Measurements from ENCODE around the gene P2RY14.

Gene P2RY14

DNA sequence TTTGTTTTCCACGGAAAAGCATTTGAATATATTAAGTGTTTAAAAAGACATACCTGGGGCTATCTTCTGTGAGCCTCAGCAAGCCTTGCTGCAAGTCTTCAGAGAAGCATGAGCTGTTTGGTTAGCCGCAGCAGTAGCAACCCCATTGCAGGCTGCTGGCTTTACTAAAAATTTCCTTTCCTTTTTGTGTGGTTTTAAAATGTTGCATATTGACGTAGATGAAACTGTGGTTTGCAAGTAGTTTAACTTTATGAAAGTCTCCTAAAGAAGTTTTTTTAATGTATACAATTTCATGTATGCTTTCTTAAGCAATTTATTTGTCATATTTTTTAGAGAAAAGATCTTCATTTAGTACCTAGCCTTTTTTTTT, 75.3 kb downstream of the P2RY14 start, which contains the start of gene GPR171:
GPR171 (minus strand) TSS at position 166 of the 370 bp plus-strand sequence. CDS start 3,830 bp downstream, outside the sequence.
- H2AFZ ChIP-seq (ENCODE audit: insufficient read depth, low read length, poor library complexity) = no peak within 1 kb of the TSS
- no peak within 1 kb of the TSS for H3K4ac ChIP-seq (ENCODE audit: low read depth, low read length)
- DNase-seq = no peak
- H3K27me3 ChIP-seq (ENCODE audit: insufficient read depth, low read length) = no peaks in the 10 kb centered on the region
- no peak within 1 kb of the TSS for H4K91ac ChIP-seq (ENCODE audit: low read depth, low read length)
- H4K12ac ChIP-seq (ENCODE audit: low read depth, low read length) = no peak within 1 kb of the TSS
- H3K36me3 ChIP-seq (ENCODE audit: control insufficient read depth in 1 of 2, insufficient read depth in 2 of 2, low read length in 2 of 2) = peaks cover 0 to 2% of the 10 kb centered on the region in 2 experiments
- no peak within 1 kb of the TSS for H3K18ac ChIP-seq (ENCODE audit: low read length)
- no peak within 1 kb of the TSS for H3K23ac ChIP-seq (ENCODE audit: low read length)
- H2AK5ac ChIP-seq (ENCODE audit: low read length) = no peak within 1 kb of the TSS
- no peak within 1 kb of the TSS for H3K27ac ChIP-seq (ENCODE audit: low read depth, low read length)
- no peak within 1 kb of the TSS for H4K8ac ChIP-seq (ENCODE audit: low read depth, low read length)
- no peak within 1 kb of the TSS for H3K4me3 ChIP-seq (ENCODE audit: low read depth, low read length)
- H3K4me1 ChIP-seq (ENCODE audit: control insufficient read depth in 1 of 2, insufficient read depth in 2 of 2, low read length in 2 of 2) = peaks cover 0 to 3% of the 10 kb centered on the region in 2 experiments
- H3K9ac ChIP-seq (ENCODE audit: low read length) = no peak within 1 kb of the TSS
- H2BK5ac ChIP-seq (ENCODE audit: low read depth, low read length, poor library complexity) = no peak within 1 kb of the TSS
- H3K79me2 ChIP-seq (ENCODE audit: control insufficient read depth, insufficient read depth, low read length, poor library complexity) = no peaks in the 10 kb centered on the region
- no peak within 1 kb of the TSS for H2BK12ac ChIP-seq (ENCODE audit: low read length)
- WGBS (ENCODE audit: extremely low coverage, insufficient coverage, insufficient read length) = no CpG with 5 or more reads among the region's 3 CpGs
- H2BK120ac ChIP-seq (ENCODE audit: insufficient read depth, low read length, poor library complexity) = no peak within 1 kb of the TSS
- H3K79me1 ChIP-seq (ENCODE audit: low read length) = peaks cover 6% of the 10 kb centered on the region
- H3K4me2 ChIP-seq (ENCODE audit: low read length) = no peak within 1 kb of the TSS
- H3K9me3 ChIP-seq (ENCODE audit: insufficient read depth, low read depth, low read length) = no peaks in the 10 kb centered on the region
- no peak within 1 kb of the TSS for H3K14ac ChIP-seq (ENCODE audit: low read length)

DNA sequence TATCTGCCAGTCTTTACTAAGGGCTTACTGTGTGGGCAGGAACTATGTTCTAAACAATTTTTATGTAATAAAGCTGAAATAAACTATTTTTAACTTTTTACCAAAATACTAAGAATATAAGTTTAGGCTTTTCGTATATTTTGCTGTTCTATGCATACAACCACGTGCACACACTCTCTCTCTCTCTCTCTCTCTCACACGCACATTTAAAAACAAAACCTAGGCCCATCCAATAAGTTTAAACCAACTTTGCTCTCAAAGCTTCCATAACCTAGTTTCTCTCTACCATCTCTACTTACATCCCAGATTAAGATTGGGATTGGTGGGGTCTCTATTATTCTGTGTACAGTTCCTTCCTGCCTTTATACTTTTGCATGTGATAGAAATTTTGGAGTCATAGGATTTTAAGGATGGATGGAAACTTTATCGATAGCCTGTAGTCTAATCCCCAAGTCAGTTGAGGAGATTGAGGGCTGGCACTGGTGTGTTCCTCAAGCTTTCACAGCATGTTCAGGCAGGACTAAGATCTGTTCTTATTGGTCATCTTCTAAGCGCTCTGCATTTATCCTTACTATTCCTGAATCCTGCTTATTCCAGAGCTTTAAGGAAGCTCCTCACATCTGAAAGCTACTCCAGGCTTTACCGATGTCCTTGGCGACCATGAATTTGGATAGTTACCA, 77.2 kb downstream of the P2RY14 start:
- no peak overlapping the region for H3K27ac ChIP-seq (ENCODE audit: low read depth, low read length)
- H2AFZ ChIP-seq (ENCODE audit: insufficient read depth, low read length, poor library complexity) = no peak overlapping the region
- peaks cover 6% of the 10 kb centered on the region for H3K79me1 ChIP-seq (ENCODE audit: low read length)
- DNase-seq = no peak
- H3K4me1 ChIP-seq (ENCODE audit: control insufficient read depth in 1 of 2, insufficient read depth in 2 of 2, low read length in 2 of 2) = peaks cover 3% of the 10 kb centered on the region in 2 experiments
- H3K4me2 ChIP-seq (ENCODE audit: low read length) = no peak overlapping the region
- no peaks in the 10 kb centered on the region for H3K27me3 ChIP-seq (ENCODE audit: insufficient read depth, low read length)
- no peak overlapping the region for H3K4me3 ChIP-seq (ENCODE audit: low read depth, low read length)
- no peak overlapping the region for H3K23ac ChIP-seq (ENCODE audit: low read length)
- H4K12ac ChIP-seq (ENCODE audit: low read depth, low read length) = no peak overlapping the region
- H2BK5ac ChIP-seq (ENCODE audit: low read depth, low read length, poor library complexity) = peak overlapping the region; percentile 63
- H3K14ac ChIP-seq (ENCODE audit: low read length) = no peak overlapping the region
- no peak overlapping the region for H3K18ac ChIP-seq (ENCODE audit: low read length)
- no peak overlapping the region for H3K9ac ChIP-seq (ENCODE audit: low read length)
- H3K4ac ChIP-seq (ENCODE audit: low read depth, low read length) = no peak overlapping the region
- H3K79me2 ChIP-seq (ENCODE audit: control insufficient read depth, insufficient read depth, low read length, poor library complexity) = no peaks in the 10 kb centered on the region
- H3K9me3 ChIP-seq (ENCODE audit: insufficient read depth, low read depth, low read length) = no peaks in the 10 kb centered on the region
- H4K8ac ChIP-seq (ENCODE audit: low read depth, low read length) = no peak overlapping the region
- no peak overlapping the region for H4K91ac ChIP-seq (ENCODE audit: low read depth, low read length)
- H2BK120ac ChIP-seq (ENCODE audit: insufficient read depth, low read length, poor library complexity) = no peak overlapping the region
- peaks cover 2% of the 10 kb centered on the region in 2 experiments for H3K36me3 ChIP-seq (ENCODE audit: control insufficient read depth in 1 of 2, insufficient read depth in 2 of 2, low read length in 2 of 2)
- WGBS (ENCODE audit: extremely low coverage, insufficient coverage, insufficient read length) = 100% methylated on average over 1 of the region's 7 CpGs
- H2AK5ac ChIP-seq (ENCODE audit: low read length) = no peak overlapping the region
- no peak overlapping the region for H2BK12ac ChIP-seq (ENCODE audit: low read length)

DNA sequence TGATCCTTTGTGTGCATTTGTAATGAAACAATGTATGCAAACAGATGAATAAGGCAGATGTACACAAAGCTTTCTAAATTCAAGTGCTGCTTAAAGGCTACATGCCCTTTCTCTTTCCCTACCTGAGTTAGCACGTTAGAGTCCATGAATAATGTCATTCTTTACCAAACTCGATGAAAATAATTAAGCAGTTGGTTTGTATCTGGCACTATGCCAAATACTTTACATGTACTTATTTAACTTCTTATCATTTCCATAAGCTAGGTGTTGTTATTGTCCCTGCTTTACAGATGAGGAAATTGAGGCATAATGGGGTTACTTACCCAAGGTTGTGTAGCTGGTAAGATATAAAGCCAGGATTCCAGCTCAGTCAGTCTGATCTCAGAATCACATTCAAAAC, 77.8 kb downstream of the P2RY14 start:
- H3K4ac ChIP-seq (ENCODE audit: low read depth, low read length) = no peak overlapping the region
- H3K18ac ChIP-seq (ENCODE audit: low read length) = no peak overlapping the region
- peaks cover 6% of the 10 kb centered on the region for H3K79me1 ChIP-seq (ENCODE audit: low read length)
- no CpG with 5 or more reads among the region's 2 CpGs for WGBS (ENCODE audit: extremely low coverage, insufficient coverage, insufficient read length)
- H4K91ac ChIP-seq (ENCODE audit: low read depth, low read length) = no peak overlapping the region
- no peak overlapping the region for H2AFZ ChIP-seq (ENCODE audit: insufficient read depth, low read length, poor library complexity)
- H2BK5ac ChIP-seq (ENCODE audit: low read depth, low read length, poor library complexity) = no peak overlapping the region
- H3K27ac ChIP-seq (ENCODE audit: low read depth, low read length) = no peak overlapping the region
- H2BK12ac ChIP-seq (ENCODE audit: low read length) = no peak overlapping the region
- H3K27me3 ChIP-seq (ENCODE audit: insufficient read depth, low read length) = no peaks in the 10 kb centered on the region
- no peaks in the 10 kb centered on the region for H3K79me2 ChIP-seq (ENCODE audit: control insufficient read depth, insufficient read depth, low read length, poor library complexity)
- H2AK5ac ChIP-seq (ENCODE audit: low read length) = no peak overlapping the region
- H4K8ac ChIP-seq (ENCODE audit: low read depth, low read length) = no peak overlapping the region
- peaks cover 2% of the 10 kb centered on the region in 2 experiments for H3K36me3 ChIP-seq (ENCODE audit: control insufficient read depth in 1 of 2, insufficient read depth in 2 of 2, low read length in 2 of 2)
- no peak overlapping the region for H2BK120ac ChIP-seq (ENCODE audit: insufficient read depth, low read length, poor library complexity)
- no peak overlapping the region for H4K12ac ChIP-seq (ENCODE audit: low read depth, low read length)
- H3K9ac ChIP-seq (ENCODE audit: low read length) = no peak overlapping the region
- no peak for DNase-seq
- H3K4me2 ChIP-seq (ENCODE audit: low read length) = no peak overlapping the region
- peaks cover 3% of the 10 kb centered on the region in 2 experiments for H3K4me1 ChIP-seq (ENCODE audit: control insufficient read depth in 1 of 2, insufficient read depth in 2 of 2, low read length in 2 of 2)
- no peak overlapping the region for H3K4me3 ChIP-seq (ENCODE audit: low read depth, low read length)
- no peak overlapping the region for H3K14ac ChIP-seq (ENCODE audit: low read length)
- no peak overlapping the region for H3K23ac ChIP-seq (ENCODE audit: low read length)
- no peaks in the 10 kb centered on the region for H3K9me3 ChIP-seq (ENCODE audit: insufficient read depth, low read depth, low read length)

DNA sequence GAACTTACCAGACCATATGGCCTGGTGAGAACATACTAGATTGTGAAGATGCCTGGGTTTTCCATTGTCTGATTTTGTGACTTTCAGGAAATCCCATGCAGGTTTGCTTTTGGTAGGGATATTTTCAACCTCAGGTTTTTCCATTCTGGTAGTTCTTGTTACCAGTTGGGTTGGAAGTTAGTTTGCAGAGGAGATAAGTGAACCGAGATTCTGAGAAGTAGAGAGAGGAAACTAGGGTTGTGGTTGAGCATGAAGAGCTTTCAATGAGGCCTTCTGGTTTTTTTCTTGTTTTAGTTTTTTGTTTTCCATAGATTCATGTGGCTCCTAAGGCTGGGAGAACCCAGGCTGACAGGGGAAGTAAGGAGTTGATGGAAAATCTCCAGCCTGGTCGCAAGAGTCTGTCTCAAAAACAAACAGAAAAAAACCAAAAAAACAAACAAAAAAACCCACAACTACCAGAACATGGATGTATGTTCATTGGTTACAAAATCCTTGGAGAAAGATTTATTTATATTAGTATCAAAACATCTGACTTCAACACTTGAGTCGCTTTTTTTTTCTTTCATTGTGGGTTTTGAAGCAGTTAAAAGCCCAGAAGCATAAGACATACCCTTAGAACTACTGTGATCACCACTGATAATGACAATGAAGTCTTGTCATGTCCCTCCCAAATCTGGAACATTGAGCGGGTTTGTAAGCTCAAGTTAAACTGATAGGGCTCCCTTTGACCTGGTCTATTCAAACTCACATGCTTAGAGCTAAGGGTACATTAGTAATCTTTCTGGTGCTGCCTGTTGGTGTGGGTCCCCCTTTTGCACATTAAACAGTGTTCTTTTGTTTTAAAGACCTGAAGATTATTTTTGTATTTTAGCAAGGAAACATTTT, 78.5 kb downstream of the P2RY14 start:
- no peak overlapping the region for H3K4me3 ChIP-seq (ENCODE audit: low read depth, low read length)
- no peak overlapping the region for H2BK120ac ChIP-seq (ENCODE audit: insufficient read depth, low read length, poor library complexity)
- no peak overlapping the region for H3K27ac ChIP-seq (ENCODE audit: low read depth, low read length)
- H3K4me2 ChIP-seq (ENCODE audit: low read length) = no peak overlapping the region
- H4K8ac ChIP-seq (ENCODE audit: low read depth, low read length) = no peak overlapping the region
- H3K79me1 ChIP-seq (ENCODE audit: low read length) = peaks cover 6% of the 10 kb centered on the region
- H2AK5ac ChIP-seq (ENCODE audit: low read length) = no peak overlapping the region
- no peak overlapping the region for H3K23ac ChIP-seq (ENCODE audit: low read length)
- H3K4ac ChIP-seq (ENCODE audit: low read depth, low read length) = no peak overlapping the region
- H3K79me2 ChIP-seq (ENCODE audit: control insufficient read depth, insufficient read depth, low read length, poor library complexity) = no peaks in the 10 kb centered on the region
- no peak overlapping the region for H3K18ac ChIP-seq (ENCODE audit: low read length)
- peaks cover 3% of the 10 kb centered on the region in 2 experiments for H3K4me1 ChIP-seq (ENCODE audit: control insufficient read depth in 1 of 2, insufficient read depth in 2 of 2, low read length in 2 of 2)
- no peaks in the 10 kb centered on the region for H3K27me3 ChIP-seq (ENCODE audit: insufficient read depth, low read length)
- H3K9ac ChIP-seq (ENCODE audit: low read length) = no peak overlapping the region
- no peak for DNase-seq
- H3K36me3 ChIP-seq (ENCODE audit: control insufficient read depth in 1 of 2, insufficient read depth in 2 of 2, low read length in 2 of 2) = peaks cover 2 to 4% of the 10 kb centered on the region in 2 experiments
- no peak overlapping the region for H2AFZ ChIP-seq (ENCODE audit: insufficient read depth, low read length, poor library complexity)
- no peak overlapping the region for H4K12ac ChIP-seq (ENCODE audit: low read depth, low read length)
- no peak overlapping the region for H3K14ac ChIP-seq (ENCODE audit: low read length)
- no peak overlapping the region for H2BK12ac ChIP-seq (ENCODE audit: low read length)
- no peak overlapping the region for H4K91ac ChIP-seq (ENCODE audit: low read depth, low read length)
- H2BK5ac ChIP-seq (ENCODE audit: low read depth, low read length, poor library complexity) = no peak overlapping the region
- no peaks in the 10 kb centered on the region for H3K9me3 ChIP-seq (ENCODE audit: insufficient read depth, low read depth, low read length)
- WGBS (ENCODE audit: extremely low coverage, insufficient coverage, insufficient read length) = no CpG with 5 or more reads among the region's 4 CpGs
